ENCODE measurements around the gene PDSS2.

PDSS2 gene

GRCh38 chr6:107243471-107243870 is 215.9 kb downstream of the PDSS2 start:
- H3K79me2 ChIP-seq (ENCODE audit: insufficient read depth, low read depth) = no peaks in the 10 kb centered on the region
- no peak overlapping the region for H3K4me3 ChIP-seq (IDR thresholded peaks at IDR 0.05; ENCODE audit: insufficient read depth, low read depth, low read length)
- H3K27me3 ChIP-seq (ENCODE audit: insufficient read depth, low read depth) = no peaks in the 10 kb centered on the region
- no peak overlapping the region for H3K9ac ChIP-seq
- H2AFZ ChIP-seq (ENCODE audit: low read depth) = no peak overlapping the region
- no peaks in the 10 kb centered on the region for H4K20me1 ChIP-seq (ENCODE audit: insufficient read depth)
- no peak overlapping the region for H3K27ac ChIP-seq
- peaks cover 8% of the 10 kb centered on the region for H3K4me1 ChIP-seq (ENCODE audit: low read depth, poor library complexity, severe bottlenecking)
- TF ChIP-seq, protein P1, sequence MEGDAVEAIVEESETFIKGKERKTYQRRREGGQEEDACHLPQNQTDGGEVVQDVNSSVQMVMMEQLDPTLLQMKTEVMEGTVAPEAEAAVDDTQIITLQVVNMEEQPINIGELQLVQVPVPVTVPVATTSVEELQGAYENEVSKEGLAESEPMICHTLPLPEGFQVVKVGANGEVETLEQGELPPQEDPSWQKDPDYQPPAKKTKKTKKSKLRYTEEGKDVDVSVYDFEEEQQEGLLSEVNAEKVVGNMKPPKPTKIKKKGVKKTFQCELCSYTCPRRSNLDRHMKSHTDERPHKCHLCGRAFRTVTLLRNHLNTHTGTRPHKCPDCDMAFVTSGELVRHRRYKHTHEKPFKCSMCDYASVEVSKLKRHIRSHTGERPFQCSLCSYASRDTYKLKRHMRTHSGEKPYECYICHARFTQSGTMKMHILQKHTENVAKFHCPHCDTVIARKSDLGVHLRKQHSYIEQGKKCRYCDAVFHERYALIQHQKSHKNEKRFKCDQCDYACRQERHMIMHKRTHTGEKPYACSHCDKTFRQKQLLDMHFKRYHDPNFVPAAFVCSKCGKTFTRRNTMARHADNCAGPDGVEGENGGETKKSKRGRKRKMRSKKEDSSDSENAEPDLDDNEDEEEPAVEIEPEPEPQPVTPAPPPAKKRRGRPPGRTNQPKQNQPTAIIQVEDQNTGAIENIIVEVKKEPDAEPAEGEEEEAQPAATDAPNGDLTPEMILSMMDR (conservative IDR thresholded peaks at IDR 0.05; ENCODE audit: low read depth, low read length) = no peak
- no peaks in the 10 kb centered on the region for H3K36me3 ChIP-seq (ENCODE audit: insufficient read depth)
- no peak overlapping the region for H3K4me2 ChIP-seq

DNA sequence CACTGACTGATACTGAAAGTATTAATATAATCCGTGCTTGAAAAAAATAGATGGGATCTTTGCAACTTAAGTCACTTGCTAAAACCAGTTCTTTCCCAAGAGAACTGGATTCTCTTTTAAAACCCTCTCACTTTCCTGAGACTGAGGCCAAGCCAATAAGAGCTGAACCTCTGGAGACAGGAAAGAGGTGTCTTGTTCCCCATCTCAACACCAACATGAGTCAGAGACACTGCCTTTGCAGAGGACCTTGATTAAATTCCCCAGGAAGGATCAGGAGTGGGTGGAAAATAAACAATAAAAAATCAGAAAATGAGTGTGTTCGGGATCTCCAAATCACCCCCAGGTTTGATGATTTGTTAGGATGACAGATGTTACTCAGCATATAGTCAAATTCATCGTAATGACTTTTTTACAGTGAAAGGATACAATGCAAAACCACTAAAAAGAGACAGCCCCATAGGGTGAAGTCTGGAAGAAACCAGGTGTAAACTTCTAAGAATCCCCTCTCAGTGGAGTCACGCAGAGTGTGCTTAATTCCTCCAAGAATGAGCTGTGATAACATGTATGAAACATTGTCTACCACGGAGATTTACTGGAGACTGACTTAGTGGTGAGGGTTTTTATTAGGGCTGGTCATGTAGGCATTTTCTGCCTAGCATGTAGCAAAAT is 221.2 kb downstream of the PDSS2 start:
- TF ChIP-seq, protein P1 (conservative IDR thresholded peaks at IDR 0.05; ENCODE audit: low read depth, low read length) = no peak
- no peaks in the 10 kb centered on the region for H3K79me2 ChIP-seq (ENCODE audit: insufficient read depth, low read depth)
- H4K20me1 ChIP-seq (ENCODE audit: insufficient read depth) = no peaks in the 10 kb centered on the region
- no peak overlapping the region for H2AFZ ChIP-seq (ENCODE audit: low read depth)
- H3K9ac ChIP-seq = no peak overlapping the region
- H3K4me3 ChIP-seq (IDR thresholded peaks at IDR 0.05; ENCODE audit: insufficient read depth, low read depth, low read length) = no peak overlapping the region
- no peak overlapping the region for H3K4me2 ChIP-seq
- no peaks in the 10 kb centered on the region for H3K27me3 ChIP-seq (ENCODE audit: insufficient read depth, low read depth)
- H3K4me1 ChIP-seq (ENCODE audit: low read depth, poor library complexity, severe bottlenecking) = no peaks in the 10 kb centered on the region
- H3K27ac ChIP-seq = no peak overlapping the region
- no peaks in the 10 kb centered on the region for H3K36me3 ChIP-seq (ENCODE audit: insufficient read depth)

DNA sequence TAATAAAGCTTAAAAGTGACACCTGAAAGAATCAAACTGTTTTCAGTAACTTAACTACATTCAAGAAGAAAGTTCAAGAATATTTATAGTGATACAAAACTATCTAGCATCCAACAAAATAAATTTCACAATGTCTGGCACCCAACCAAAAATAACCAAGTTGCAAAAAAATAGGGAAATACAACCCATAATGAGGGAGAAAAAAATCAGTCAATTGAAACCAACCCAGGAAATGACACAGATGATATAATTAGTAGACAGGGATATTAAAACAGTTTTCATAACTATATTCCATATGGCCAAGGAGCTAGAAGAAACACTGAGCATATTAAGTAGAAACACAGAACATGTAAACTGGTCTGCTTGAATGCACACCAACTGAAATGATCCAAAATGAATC is 223.9 kb downstream of the PDSS2 start:
- H3K79me2 ChIP-seq (ENCODE audit: insufficient read depth, low read depth) = no peaks in the 10 kb centered on the region
- no peak overlapping the region for H3K4me3 ChIP-seq (IDR thresholded peaks at IDR 0.05; ENCODE audit: insufficient read depth, low read depth, low read length)
- TF ChIP-seq, protein P1 (conservative IDR thresholded peaks at IDR 0.05; ENCODE audit: low read depth, low read length) = no peak
- H3K27me3 ChIP-seq (ENCODE audit: insufficient read depth, low read depth) = no peaks in the 10 kb centered on the region
- no peaks in the 10 kb centered on the region for H4K20me1 ChIP-seq (ENCODE audit: insufficient read depth)
- H3K36me3 ChIP-seq (ENCODE audit: insufficient read depth) = no peaks in the 10 kb centered on the region
- no peak overlapping the region for H3K4me2 ChIP-seq
- H2AFZ ChIP-seq (ENCODE audit: low read depth) = no peak overlapping the region
- H3K4me1 ChIP-seq (ENCODE audit: low read depth, poor library complexity, severe bottlenecking) = no peaks in the 10 kb centered on the region
- H3K9ac ChIP-seq = no peak overlapping the region
- no peak overlapping the region for H3K27ac ChIP-seq

DNA sequence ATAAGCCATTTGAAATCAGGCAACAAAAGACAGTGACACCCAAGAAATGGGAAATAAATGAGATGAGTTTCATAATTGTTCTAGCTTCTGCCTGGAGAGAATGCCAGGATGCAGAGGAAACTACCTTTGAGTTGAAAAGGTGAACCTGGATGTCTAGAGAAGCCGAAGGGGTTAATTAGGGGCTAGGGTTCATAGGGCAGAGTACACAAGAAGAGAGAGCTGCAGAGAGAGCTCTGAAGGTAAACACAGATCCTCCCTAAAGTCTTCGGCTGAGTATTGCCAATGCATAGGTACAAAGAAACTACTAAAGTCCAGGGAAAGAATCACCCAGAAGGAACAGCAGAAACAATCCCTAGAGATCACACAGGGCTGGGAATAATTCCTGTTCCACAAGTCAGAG is 224.4 kb downstream of the PDSS2 start:
- Histone ChIP-seq H3K79me2 (ENCODE audit: insufficient read depth, low read depth) (no peaks in the 10 kb centered on the region), H3K9ac (no peak overlapping the region), H3K27me3 (ENCODE audit: insufficient read depth, low read depth) (no peaks in the 10 kb centered on the region), H3K4me2 (no peak overlapping the region), H3K4me1 (ENCODE audit: low read depth, poor library complexity, severe bottlenecking) (no peaks in the 10 kb centered on the region), H3K4me3 (IDR thresholded peaks at IDR 0.05; ENCODE audit: insufficient read depth, low read depth, low read length) (no peak overlapping the region), H4K20me1 (ENCODE audit: insufficient read depth) (no peaks in the 10 kb centered on the region), H3K27ac (no peak overlapping the region), H3K36me3 (ENCODE audit: insufficient read depth) (no peaks in the 10 kb centered on the region), H2AFZ (ENCODE audit: low read depth) (no peak overlapping the region)
- TF ChIP-seq, protein P1 (conservative IDR thresholded peaks at IDR 0.05; ENCODE audit: low read depth, low read length) = no peak
